ENCODE data around the gene DGKI. TPM values are rescaled to one million over a fixed set of nuclear protein-coding genes. Genes with fewer than 3 reads are reported as not detected.

The DGKI gene
- total RNA-seq, 3 donors from 2014 or later (not counting 1 experiment from before 2014, with no cell fraction given), result 0.53 TPM; not detected in 2

DNA sequence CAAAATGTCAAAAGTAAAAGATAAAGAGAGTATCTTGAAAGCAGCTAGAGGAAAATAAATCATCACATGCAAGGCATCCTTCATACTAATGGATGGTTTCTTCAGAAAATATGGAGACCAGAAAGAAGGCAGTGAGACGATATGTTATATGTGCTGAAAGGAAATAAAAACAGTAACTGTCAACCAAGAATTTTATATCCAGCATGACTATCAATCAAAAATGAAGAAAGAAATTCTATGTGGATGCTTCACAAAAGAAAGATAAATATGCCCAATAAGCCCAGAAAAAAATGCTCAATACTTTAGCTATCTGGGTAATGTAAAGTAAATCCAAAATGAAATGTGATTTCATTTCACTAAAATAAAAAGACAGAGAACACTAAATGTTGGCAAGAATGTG, 142.1 kb downstream of the DGKI start:
- H3K9me3 Mint-ChIP-seq, result peaks cover 6 to 13% of the 10 kb centered on the region in 2 donors
- H3K9me3 ChIP-seq (ENCODE audit: control insufficient read depth, insufficient read depth, low read length), result no peaks in the 10 kb centered on the region
- H3K36me3 ChIP-seq (ENCODE audit: control insufficient read depth, insufficient read depth, low read length), result no peaks in the 10 kb centered on the region
- no peak overlapping the region for H3K4me3 ChIP-seq (ENCODE audit: low read length)
- no peaks in the 10 kb centered on the region for H3K36me3 Mint-ChIP-seq
- DNase-seq (no peak), ATAC-seq (no peak)
- H3K27ac ChIP-seq (ENCODE audit: low read length), result no peak overlapping the region
- no peaks in the 10 kb centered on the region for H3K4me1 ChIP-seq (ENCODE audit: control insufficient read depth, insufficient read depth, low read length)
- no peak overlapping the region for H3K4me3 Mint-ChIP-seq
- no CpG with 5 or more reads among the region's 1 CpG for WGBS (ENCODE audit: insufficient coverage)
- no peaks in the 10 kb centered on the region for H3K27me3 Mint-ChIP-seq (ENCODE audit: low read depth in 2 of 2)
- intact Hi-C loops (cut with micrococcal nuclease), result no loop called here
- H3K27me3 ChIP-seq (ENCODE audit: control insufficient read depth, insufficient read depth, low read length), result no peaks in the 10 kb centered on the region
- no peak overlapping the region for H3K27ac Mint-ChIP-seq
- H3K4me1 Mint-ChIP-seq, result no peaks in the 10 kb centered on the region
- TF ChIP-seq, protein P1, sequence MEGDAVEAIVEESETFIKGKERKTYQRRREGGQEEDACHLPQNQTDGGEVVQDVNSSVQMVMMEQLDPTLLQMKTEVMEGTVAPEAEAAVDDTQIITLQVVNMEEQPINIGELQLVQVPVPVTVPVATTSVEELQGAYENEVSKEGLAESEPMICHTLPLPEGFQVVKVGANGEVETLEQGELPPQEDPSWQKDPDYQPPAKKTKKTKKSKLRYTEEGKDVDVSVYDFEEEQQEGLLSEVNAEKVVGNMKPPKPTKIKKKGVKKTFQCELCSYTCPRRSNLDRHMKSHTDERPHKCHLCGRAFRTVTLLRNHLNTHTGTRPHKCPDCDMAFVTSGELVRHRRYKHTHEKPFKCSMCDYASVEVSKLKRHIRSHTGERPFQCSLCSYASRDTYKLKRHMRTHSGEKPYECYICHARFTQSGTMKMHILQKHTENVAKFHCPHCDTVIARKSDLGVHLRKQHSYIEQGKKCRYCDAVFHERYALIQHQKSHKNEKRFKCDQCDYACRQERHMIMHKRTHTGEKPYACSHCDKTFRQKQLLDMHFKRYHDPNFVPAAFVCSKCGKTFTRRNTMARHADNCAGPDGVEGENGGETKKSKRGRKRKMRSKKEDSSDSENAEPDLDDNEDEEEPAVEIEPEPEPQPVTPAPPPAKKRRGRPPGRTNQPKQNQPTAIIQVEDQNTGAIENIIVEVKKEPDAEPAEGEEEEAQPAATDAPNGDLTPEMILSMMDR (IDR thresholded peaks at IDR 0.05), result no peak

GRCh38 chr7:137703291-137704010, 143.3 kb downstream of the DGKI start:
- Mint-ChIP-seq H3K4me1 (no peaks in the 10 kb centered on the region), H3K27ac (no peak overlapping the region), H3K36me3 (no peaks in the 10 kb centered on the region), H3K4me3 (no peak overlapping the region), H3K9me3 (peaks cover 6 to 13% of the 10 kb centered on the region in 2 donors), H3K27me3 (ENCODE audit: low read depth in 2 of 2) (no peaks in the 10 kb centered on the region)
- H3K36me3 ChIP-seq (ENCODE audit: control insufficient read depth, insufficient read depth, low read length), result no peaks in the 10 kb centered on the region
- no peaks in the 10 kb centered on the region for H3K4me1 ChIP-seq (ENCODE audit: control insufficient read depth, insufficient read depth, low read length)
- TF ChIP-seq, protein P1 (IDR thresholded peaks at IDR 0.05), result no peak
- H3K9me3 ChIP-seq (ENCODE audit: control insufficient read depth, insufficient read depth, low read length), result no peaks in the 10 kb centered on the region
- H3K4me3 ChIP-seq (ENCODE audit: low read length), result no peak overlapping the region
- intact Hi-C loops (cut with micrococcal nuclease), result no loop called here
- no peak overlapping the region for H3K27ac ChIP-seq (ENCODE audit: low read length)
- H3K27me3 ChIP-seq (ENCODE audit: control insufficient read depth, insufficient read depth, low read length), result no peaks in the 10 kb centered on the region
- no peak for ATAC-seq
- 85% methylated on average over 3 of the region's 3 CpGs for whole genome bisulfite sequencing (ENCODE audit: insufficient coverage)
- DNase-seq, result no peak

- H3K36me3 Mint-ChIP-seq, result no peaks in the 10 kb centered on the region
- WGBS (ENCODE audit: insufficient coverage), result 78% methylated on average over 1 of the region's 1 CpG
- H3K4me3 ChIP-seq (ENCODE audit: low read length), result no peak overlapping the region
- no peaks in the 10 kb centered on the region for H3K9me3 Mint-ChIP-seq
- H3K4me3 Mint-ChIP-seq, result no peak overlapping the region
- TF ChIP-seq, protein P1 (IDR thresholded peaks at IDR 0.05), result no peak
- no peaks in the 10 kb centered on the region for H3K36me3 ChIP-seq (ENCODE audit: control insufficient read depth, insufficient read depth, low read length)
- H3K4me1 ChIP-seq (ENCODE audit: control insufficient read depth, insufficient read depth, low read length), result no peaks in the 10 kb centered on the region
- no peak overlapping the region for H3K27ac ChIP-seq (ENCODE audit: low read length)
- H3K4me1 Mint-ChIP-seq, result no peaks in the 10 kb centered on the region
- H3K27me3 ChIP-seq (ENCODE audit: control insufficient read depth, insufficient read depth, low read length), result no peaks in the 10 kb centered on the region
- no peaks in the 10 kb centered on the region for H3K9me3 ChIP-seq (ENCODE audit: control insufficient read depth, insufficient read depth, low read length)
- intact Hi-C loops (cut with micrococcal nuclease), result no loop called here
- no peaks in the 10 kb centered on the region for H3K27me3 Mint-ChIP-seq (ENCODE audit: low read depth in 2 of 2)
- H3K27ac Mint-ChIP-seq, result no peak overlapping the region
- no peak for ATAC-seq
- DNase-seq, result no peak
Measured at GRCh38 chr7:137696988-137697387, 149.8 kb downstream of the DGKI start.

- no peak overlapping the region for H3K27ac Mint-ChIP-seq
- intact Hi-C loops (cut with micrococcal nuclease), result no loop called here
- Histone ChIP-seq H3K4me3 (ENCODE audit: low read length) (no peak overlapping the region), H3K27ac (ENCODE audit: low read length) (no peak overlapping the region), H3K4me1 (ENCODE audit: control insufficient read depth, insufficient read depth, low read length) (no peaks in the 10 kb centered on the region), H3K36me3 (ENCODE audit: control insufficient read depth, insufficient read depth, low read length) (no peaks in the 10 kb centered on the region), H3K9me3 (ENCODE audit: control insufficient read depth, insufficient read depth, low read length) (no peaks in the 10 kb centered on the region), H3K27me3 (ENCODE audit: control insufficient read depth, insufficient read depth, low read length) (no peaks in the 10 kb centered on the region)
- no peak overlapping the region for H3K4me3 Mint-ChIP-seq
- ATAC-seq, result no peak
- no peaks in the 10 kb centered on the region for H3K4me1 Mint-ChIP-seq
- TF ChIP-seq, protein P1 (IDR thresholded peaks at IDR 0.05), result no peak
- H3K36me3 Mint-ChIP-seq, result no peaks in the 10 kb centered on the region
- 83% methylated on average over 2 of the region's 2 CpGs for WGBS (ENCODE audit: insufficient coverage)
- H3K9me3 Mint-ChIP-seq, result no peaks in the 10 kb centered on the region
- no peak for DNase-seq
- H3K27me3 Mint-ChIP-seq (ENCODE audit: low read depth in 2 of 2), result no peaks in the 10 kb centered on the region
Measured at GRCh38 chr7:137696376-137696775, 150.4 kb downstream of the DGKI start.

Data from natural killer cell (primary cell).